Measurements from ENCODE around the gene MRPL19. TPM values are rescaled to one million over a fixed set of nuclear protein-coding genes. Genes with fewer than 3 reads are reported as not detected.

The MRPL19 gene
- total and polyA plus RNA-seq, 2 donors (not counting 3 experiments of a cell fraction or from before 2014, with no cell fraction given) = 13.0 to 52.3 TPM

DNA sequence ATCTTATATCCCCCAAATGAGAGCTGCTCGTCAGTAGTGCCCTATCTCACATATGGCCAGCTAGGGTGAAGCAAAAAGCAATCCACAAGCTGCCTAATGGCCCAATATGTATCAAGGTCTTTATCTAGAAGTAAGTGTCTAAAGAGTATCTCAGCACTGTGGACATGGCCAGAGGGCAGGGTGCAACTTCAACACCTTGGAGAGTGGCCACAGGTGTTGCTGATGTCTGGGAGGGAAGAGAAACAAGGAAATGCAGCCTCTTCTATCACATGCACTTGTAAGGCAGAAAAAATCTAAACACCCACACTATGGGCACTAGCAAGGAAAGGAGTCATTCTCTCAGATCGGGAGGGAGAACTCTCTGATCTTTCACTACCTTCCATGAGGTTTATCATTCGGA is 23.7 kb upstream of the MRPL19 start:
- intact Hi-C loops (cut with micrococcal nuclease) = loop anchor here (10.0 kb wide), 1 partner anchor 708 kb away; no protein-coding TSS in a partner anchor
- FAIRE-seq (no peak), DNase-seq (ENCODE audit: low read depth, low spot score) (no peak)
- H3K9ac ChIP-seq (replicated peaks; ENCODE audit: extremely low read depth, insufficient read depth, low read length) = no peak overlapping the region
- no TSS peak for BruUV-seq (replicated peaks)
- H3K36me3 ChIP-seq (ENCODE audit: control insufficient read depth in 2 of 2, extremely low read depth in 1 of 2, insufficient read depth in 2 of 2, low read length in 2 of 2) = no peaks in the 10 kb centered on the region
- peaks cover 3 to 8% of the 10 kb centered on the region in 2 experiments for H3K27me3 ChIP-seq (ENCODE audit: control insufficient read depth in 2 of 2, insufficient read depth in 2 of 2, low read length in 2 of 2)
- ChIA-PET CTCF (interaction anchor here (5.5 kb wide), 1 partner anchor 157 kb away, joined by 38 read pairs; no protein-coding TSS in a partner anchor), POLR2A (no interaction called here)
- H3K4me1 ChIP-seq (ENCODE audit: control insufficient read depth, extremely low read depth, insufficient read depth, low read length) = peaks cover 16% of the 10 kb centered on the region
- no peaks in the 10 kb centered on the region for H4K20me1 ChIP-seq (replicated peaks; ENCODE audit: control insufficient read depth, extremely low read depth, insufficient read depth, low read length)
- no peak overlapping the region for H3K27ac ChIP-seq (ENCODE audit: insufficient read depth, low read depth, low read length)
- no peak overlapping the region for H3K4me3 ChIP-seq (replicated peaks in 1 of 3; ENCODE audit: insufficient read depth in 1 of 3, low read depth in 1 of 3, low read length in 3 of 3)
- no peaks in the 10 kb centered on the region for H3K9me3 ChIP-seq (replicated peaks; ENCODE audit: control insufficient read depth, insufficient read depth, low read length)
- TF ChIP-seq GATA2 (IDR thresholded peaks at IDR 0.05; ENCODE audit: insufficient read depth, insufficient read length, low read depth, low read length) = no peak
- no peak for TF ChIP-seq EZH2 (IDR thresholded peaks at IDR 0.05; ENCODE audit: borderline replicate concordance, low read depth, low read length, severe bottlenecking)
- TF ChIP-seq POLR2A (IDR thresholded peaks at IDR 0.05; ENCODE audit: low read depth, low read length) = no peak
- TF ChIP-seq POLR2AphosphoS5 (IDR thresholded peaks at IDR 0.05; ENCODE audit: insufficient read depth, low read depth, low read length) = no peak
- TF ChIP-seq, protein P1, sequence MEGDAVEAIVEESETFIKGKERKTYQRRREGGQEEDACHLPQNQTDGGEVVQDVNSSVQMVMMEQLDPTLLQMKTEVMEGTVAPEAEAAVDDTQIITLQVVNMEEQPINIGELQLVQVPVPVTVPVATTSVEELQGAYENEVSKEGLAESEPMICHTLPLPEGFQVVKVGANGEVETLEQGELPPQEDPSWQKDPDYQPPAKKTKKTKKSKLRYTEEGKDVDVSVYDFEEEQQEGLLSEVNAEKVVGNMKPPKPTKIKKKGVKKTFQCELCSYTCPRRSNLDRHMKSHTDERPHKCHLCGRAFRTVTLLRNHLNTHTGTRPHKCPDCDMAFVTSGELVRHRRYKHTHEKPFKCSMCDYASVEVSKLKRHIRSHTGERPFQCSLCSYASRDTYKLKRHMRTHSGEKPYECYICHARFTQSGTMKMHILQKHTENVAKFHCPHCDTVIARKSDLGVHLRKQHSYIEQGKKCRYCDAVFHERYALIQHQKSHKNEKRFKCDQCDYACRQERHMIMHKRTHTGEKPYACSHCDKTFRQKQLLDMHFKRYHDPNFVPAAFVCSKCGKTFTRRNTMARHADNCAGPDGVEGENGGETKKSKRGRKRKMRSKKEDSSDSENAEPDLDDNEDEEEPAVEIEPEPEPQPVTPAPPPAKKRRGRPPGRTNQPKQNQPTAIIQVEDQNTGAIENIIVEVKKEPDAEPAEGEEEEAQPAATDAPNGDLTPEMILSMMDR (IDR thresholded peaks at IDR 0.05; ENCODE audit: extremely low read depth in 1 of 2, insufficient read depth in 1 of 2, low read depth in 1 of 2, low read length in 2 of 2) = no peak
- TF ChIP-seq, protein P2, sequence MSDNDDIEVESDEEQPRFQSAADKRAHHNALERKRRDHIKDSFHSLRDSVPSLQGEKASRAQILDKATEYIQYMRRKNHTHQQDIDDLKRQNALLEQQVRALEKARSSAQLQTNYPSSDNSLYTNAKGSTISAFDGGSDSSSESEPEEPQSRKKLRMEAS (IDR thresholded peaks at IDR 0.05; ENCODE audit: insufficient read depth, insufficient read length) = no peak
- no peak overlapping the region for H2AFZ ChIP-seq (ENCODE audit: low read depth, low read length)
- H3K4me2 ChIP-seq (ENCODE audit: insufficient read depth, low read length) = no peak overlapping the region
- dilution Hi-C loops (cut with MboI; ENCODE audit: extremely low pct_ligation_motif_present, low sequenced_read_pairs) = loop anchor here (25.0 kb wide), 1 partner anchor 161 kb away; no protein-coding TSS in a partner anchor
- no peaks in the 10 kb centered on the region for H3K9me1 ChIP-seq (replicated peaks; ENCODE audit: control insufficient read depth, extremely low read depth, insufficient read depth, low read length)
- H3K79me2 ChIP-seq (ENCODE audit: control insufficient read depth, insufficient read depth, low read length) = no peaks in the 10 kb centered on the region

Measured in endothelial cell of umbilical vein (primary cell).